WTC11 (cell line): ENCODE measurements around the gene COL4A6.
"Not testable (repeated sequence)": the region's sequence is repeated elsewhere in the genome, so short reads cannot be mapped to it uniquely, and the experiment has no call there.

Experiments used
- CREB1 ChIP-seq: sonication (generic); formaldehyde crosslinking; IDR thresholded peaks from 2 replicates; pipeline ENCODE4 v1.8.0; 2023; ENCODE audit warnings: mild to moderate bottlenecking, missing genetic modification reagents
- TF ChIP-seq, protein P1 (sequence below): fragments of 250-450 bp; sonication (Bioruptor Pico); IDR thresholded peaks from 2 replicates; pipeline ENCODE4 v1.9.0; 2021; ENCODE audit warnings: mild to moderate bottlenecking, borderline replicate concordance
- TF ChIP-seq, protein P2 (sequence below): sonication (generic); formaldehyde crosslinking; IDR thresholded peaks from 2 replicates; pipeline ENCODE4 v1.8.0; 2022; ENCODE audit warnings: missing genetic modification reagents
- TF ChIP-seq, protein P3 (sequence below): sonication (generic); formaldehyde crosslinking; IDR thresholded peaks from 2 replicates; pipeline ENCODE4 v1.8.0; 2023; ENCODE audit warnings: missing genetic modification reagents

DNA sequence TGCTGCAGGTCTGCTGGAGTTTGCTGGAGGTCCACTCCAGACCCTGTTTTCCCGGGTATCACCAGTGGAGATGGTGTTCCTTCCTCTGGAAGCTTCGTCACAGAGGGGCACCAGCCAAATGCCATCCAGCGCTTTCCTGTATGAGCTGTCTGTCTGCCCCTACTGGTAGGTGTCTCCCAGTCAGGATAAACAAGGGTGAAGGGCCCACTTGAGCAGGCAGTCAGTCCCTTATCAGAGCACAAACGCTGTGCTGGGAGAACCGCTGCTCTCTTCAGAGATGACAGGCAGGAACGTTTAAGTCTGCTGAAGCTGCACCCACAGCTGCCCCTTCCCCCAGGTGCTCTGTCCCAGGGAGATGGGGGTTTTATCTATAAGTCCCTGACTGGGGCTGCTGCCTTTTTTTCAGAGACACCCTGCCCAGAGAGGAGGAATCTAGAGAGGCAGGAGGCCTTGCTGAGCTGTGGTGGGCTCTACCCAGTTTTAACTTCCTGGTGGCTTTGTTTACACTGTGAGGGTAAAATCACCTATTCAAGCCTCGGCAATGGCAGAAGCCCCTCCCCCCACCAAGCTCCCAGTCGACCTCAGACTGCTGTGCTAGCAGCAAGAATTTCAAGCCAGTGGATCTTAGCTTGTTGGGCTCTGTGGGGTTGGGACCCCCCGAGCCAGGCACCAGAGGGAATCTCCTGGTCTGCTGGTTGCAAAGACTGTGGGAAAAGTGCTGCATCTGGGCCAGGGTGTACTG lies 47.1 kb downstream of the COL4A6 start:
- TF ChIP-seq, protein P1, sequence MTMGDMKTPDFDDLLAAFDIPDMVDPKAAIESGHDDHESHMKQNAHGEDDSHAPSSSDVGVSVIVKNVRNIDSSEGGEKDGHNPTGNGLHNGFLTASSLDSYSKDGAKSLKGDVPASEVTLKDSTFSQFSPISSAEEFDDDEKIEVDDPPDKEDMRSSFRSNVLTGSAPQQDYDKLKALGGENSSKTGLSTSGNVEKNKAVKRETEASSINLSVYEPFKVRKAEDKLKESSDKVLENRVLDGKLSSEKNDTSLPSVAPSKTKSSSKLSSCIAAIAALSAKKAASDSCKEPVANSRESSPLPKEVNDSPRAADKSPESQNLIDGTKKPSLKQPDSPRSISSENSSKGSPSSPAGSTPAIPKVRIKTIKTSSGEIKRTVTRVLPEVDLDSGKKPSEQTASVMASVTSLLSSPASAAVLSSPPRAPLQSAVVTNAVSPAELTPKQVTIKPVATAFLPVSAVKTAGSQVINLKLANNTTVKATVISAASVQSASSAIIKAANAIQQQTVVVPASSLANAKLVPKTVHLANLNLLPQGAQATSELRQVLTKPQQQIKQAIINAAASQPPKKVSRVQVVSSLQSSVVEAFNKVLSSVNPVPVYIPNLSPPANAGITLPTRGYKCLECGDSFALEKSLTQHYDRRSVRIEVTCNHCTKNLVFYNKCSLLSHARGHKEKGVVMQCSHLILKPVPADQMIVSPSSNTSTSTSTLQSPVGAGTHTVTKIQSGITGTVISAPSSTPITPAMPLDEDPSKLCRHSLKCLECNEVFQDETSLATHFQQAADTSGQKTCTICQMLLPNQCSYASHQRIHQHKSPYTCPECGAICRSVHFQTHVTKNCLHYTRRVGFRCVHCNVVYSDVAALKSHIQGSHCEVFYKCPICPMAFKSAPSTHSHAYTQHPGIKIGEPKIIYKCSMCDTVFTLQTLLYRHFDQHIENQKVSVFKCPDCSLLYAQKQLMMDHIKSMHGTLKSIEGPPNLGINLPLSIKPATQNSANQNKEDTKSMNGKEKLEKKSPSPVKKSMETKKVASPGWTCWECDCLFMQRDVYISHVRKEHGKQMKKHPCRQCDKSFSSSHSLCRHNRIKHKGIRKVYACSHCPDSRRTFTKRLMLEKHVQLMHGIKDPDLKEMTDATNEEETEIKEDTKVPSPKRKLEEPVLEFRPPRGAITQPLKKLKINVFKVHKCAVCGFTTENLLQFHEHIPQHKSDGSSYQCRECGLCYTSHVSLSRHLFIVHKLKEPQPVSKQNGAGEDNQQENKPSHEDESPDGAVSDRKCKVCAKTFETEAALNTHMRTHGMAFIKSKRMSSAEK (CRISPR knock-in tag): not testable (repeated sequence)
- TF ChIP-seq CREB1 (CRISPR knock-in tag): not testable (repeated sequence)
- TF ChIP-seq, protein P2, sequence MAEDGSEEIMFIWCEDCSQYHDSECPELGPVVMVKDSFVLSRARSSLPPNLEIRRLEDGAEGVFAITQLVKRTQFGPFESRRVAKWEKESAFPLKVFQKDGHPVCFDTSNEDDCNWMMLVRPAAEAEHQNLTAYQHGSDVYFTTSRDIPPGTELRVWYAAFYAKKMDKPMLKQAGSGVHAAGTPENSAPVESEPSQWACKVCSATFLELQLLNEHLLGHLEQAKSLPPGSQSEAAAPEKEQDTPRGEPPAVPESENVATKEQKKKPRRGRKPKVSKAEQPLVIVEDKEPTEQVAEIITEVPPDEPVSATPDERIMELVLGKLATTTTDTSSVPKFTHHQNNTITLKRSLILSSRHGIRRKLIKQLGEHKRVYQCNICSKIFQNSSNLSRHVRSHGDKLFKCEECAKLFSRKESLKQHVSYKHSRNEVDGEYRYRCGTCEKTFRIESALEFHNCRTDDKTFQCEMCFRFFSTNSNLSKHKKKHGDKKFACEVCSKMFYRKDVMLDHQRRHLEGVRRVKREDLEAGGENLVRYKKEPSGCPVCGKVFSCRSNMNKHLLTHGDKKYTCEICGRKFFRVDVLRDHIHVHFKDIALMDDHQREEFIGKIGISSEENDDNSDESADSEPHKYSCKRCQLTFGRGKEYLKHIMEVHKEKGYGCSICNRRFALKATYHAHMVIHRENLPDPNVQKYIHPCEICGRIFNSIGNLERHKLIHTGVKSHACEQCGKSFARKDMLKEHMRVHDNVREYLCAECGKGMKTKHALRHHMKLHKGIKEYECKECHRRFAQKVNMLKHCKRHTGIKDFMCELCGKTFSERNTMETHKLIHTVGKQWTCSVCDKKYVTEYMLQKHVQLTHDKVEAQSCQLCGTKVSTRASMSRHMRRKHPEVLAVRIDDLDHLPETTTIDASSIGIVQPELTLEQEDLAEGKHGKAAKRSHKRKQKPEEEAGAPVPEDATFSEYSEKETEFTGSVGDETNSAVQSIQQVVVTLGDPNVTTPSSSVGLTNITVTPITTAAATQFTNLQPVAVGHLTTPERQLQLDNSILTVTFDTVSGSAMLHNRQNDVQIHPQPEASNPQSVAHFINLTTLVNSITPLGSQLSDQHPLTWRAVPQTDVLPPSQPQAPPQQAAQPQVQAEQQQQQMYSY (CRISPR knock-in tag): not testable (repeated sequence)
- TF ChIP-seq, protein P3, sequence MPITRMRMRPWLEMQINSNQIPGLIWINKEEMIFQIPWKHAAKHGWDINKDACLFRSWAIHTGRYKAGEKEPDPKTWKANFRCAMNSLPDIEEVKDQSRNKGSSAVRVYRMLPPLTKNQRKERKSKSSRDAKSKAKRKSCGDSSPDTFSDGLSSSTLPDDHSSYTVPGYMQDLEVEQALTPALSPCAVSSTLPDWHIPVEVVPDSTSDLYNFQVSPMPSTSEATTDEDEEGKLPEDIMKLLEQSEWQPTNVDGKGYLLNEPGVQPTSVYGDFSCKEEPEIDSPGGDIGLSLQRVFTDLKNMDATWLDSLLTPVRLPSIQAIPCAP (CRISPR knock-in tag): not testable (repeated sequence)
